Measurements from ENCODE around the gene MAD1L1.

MAD1L1 gene

GRCh38 chr7:2205036-2205780, 27.5 kb downstream of the MAD1L1 start:
- DNase-seq (ENCODE audit: low read depth) = no peak
- H3K4me3 ChIP-seq (ENCODE audit: low read depth, low read length) = no peak overlapping the region
- TF ChIP-seq CTCF (IDR thresholded peaks at IDR 0.05; ENCODE audit: low read depth, low read length, missing control alignments) = no peak
- in situ Hi-C loops (cut with HindIII; ENCODE audit: low sequenced_read_pairs) = loop anchor here (10.0 kb wide), 1 partner anchor 50 kb away; no protein-coding TSS in a partner anchor

- H3K4me3 ChIP-seq (ENCODE audit: low read depth, low read length) = no peak overlapping the region
- in situ Hi-C loops (cut with HindIII; ENCODE audit: low sequenced_read_pairs) = loop anchor here (10.0 kb wide), 1 partner anchor 50 kb away; no protein-coding TSS in a partner anchor
- no peak for TF ChIP-seq CTCF (IDR thresholded peaks at IDR 0.05; ENCODE audit: low read depth, low read length, missing control alignments)
- DNase-seq (ENCODE audit: low read depth) = no peak
Observed at GRCh38 chr7:2204446-2204845, 28.3 kb downstream of the MAD1L1 start.

- no peak for TF ChIP-seq CTCF (IDR thresholded peaks at IDR 0.05; ENCODE audit: low read depth, low read length, missing control alignments)
- no peak overlapping the region for H3K4me3 ChIP-seq (ENCODE audit: low read depth, low read length)
- DNase-seq (ENCODE audit: low read depth) = no peak
Observed at GRCh38 chr7:2203766-2204300, 28.9 kb downstream of the MAD1L1 start.

GRCh38 chr7:2202901-2203765, 29.6 kb downstream of the MAD1L1 start:
- H3K4me3 ChIP-seq (ENCODE audit: low read depth, low read length) = no peak overlapping the region
- DNase-seq (ENCODE audit: low read depth) = no peak
- peak; percentile 27 for TF ChIP-seq CTCF (IDR thresholded peaks at IDR 0.05; ENCODE audit: low read depth, low read length, missing control alignments)
- in situ Hi-C loops (cut with HindIII; ENCODE audit: low sequenced_read_pairs) = loop anchor here (10.0 kb wide), 1 partner anchor 48 kb away; no protein-coding TSS in a partner anchor

More at GRCh38 chr7:2203766-2204300, 28.9 kb downstream of the MAD1L1 start:
- in situ Hi-C loops (cut with HindIII; ENCODE audit: low sequenced_read_pairs) = loop anchor here (10.0 kb wide), 1 partner anchor 49 kb away; no protein-coding TSS in a partner anchor

GRCh38 chr7:2202361-2202761, 30.4 kb downstream of the MAD1L1 start:
- TF ChIP-seq CTCF (IDR thresholded peaks at IDR 0.05; ENCODE audit: low read depth, low read length, missing control alignments) = no peak
- DNase-seq (ENCODE audit: low read depth) = no peak
- in situ Hi-C loops (cut with HindIII; ENCODE audit: low sequenced_read_pairs) = loop anchor here (10.0 kb wide), 1 partner anchor 48 kb away; no protein-coding TSS in a partner anchor

GRCh38 chr7:2201686-2202360, 30.9 kb downstream of the MAD1L1 start:
- no peak overlapping the region for H3K4me3 ChIP-seq (ENCODE audit: low read depth, low read length)
- DNase-seq (ENCODE audit: low read depth) = no peak
- no peak for TF ChIP-seq CTCF (IDR thresholded peaks at IDR 0.05; ENCODE audit: low read depth, low read length, missing control alignments)
- in situ Hi-C loops (cut with HindIII; ENCODE audit: low sequenced_read_pairs) = loop anchor here (10.0 kb wide), 1 partner anchor 47 kb away; no protein-coding TSS in a partner anchor

More at GRCh38 chr7:2202361-2202761, 30.4 kb downstream of the MAD1L1 start:
- H3K4me3 ChIP-seq (ENCODE audit: low read depth, low read length) = no peak overlapping the region

Measured in astrocyte of the cerebellum (primary cell).